Endothelial cell of umbilical vein (primary cell): ENCODE results near the gene USP12. TPM values are rescaled to one million over a fixed set of nuclear protein-coding genes. Genes with fewer than 3 reads are reported as not detected.

Source experiments
- BruUV-seq: library from RNA; stranded (reverse); fragments of 400-500 nt; replicated peaks from 2 replicates; lab custom pipeline; 2021; lab: Mats Ljungman, UMichigan
- CTCF ChIA-PET: fragments of 300-600, 350-600 bp; sonication (Branson Sonifier 250); formaldehyde crosslinking; loops from one replicate; lab custom pipeline; 2021; ENCODE audit warnings: antibody characterized with exemption, inconsistent platforms; lab: Charles Lee
- POLR2A ChIA-PET: fragments of 300-600, 350-600 bp; sonication (Branson Sonifier 250); formaldehyde crosslinking; loops from one replicate; lab custom pipeline; 2021; ENCODE audit warnings: antibody characterized with exemption, inconsistent platforms; lab: Charles Lee
- DNase-seq: peaks from one replicate; pipeline ENCODE4 v3.0.0-alpha.2; 2011; ENCODE audit warnings: low read depth, low spot score
- FAIRE-seq: peaks from 2 replicates; lab custom pipeline; 2011; peaks lifted over from hg19 to GRCh38; lab: Jason Lieb, UNC
- H2AFZ ChIP-seq: 2 replicates; pipeline ENCODE4 v1.6.0; 2012; ENCODE audit warnings: low read depth, low read length, control low read depth, inconsistent platforms
- H3K27ac ChIP-seq: 2 replicates; pipeline ENCODE4 v1.5.1; 2011; ENCODE audit warnings: low read depth, mild to moderate bottlenecking, control low read depth, low read length, moderate library complexity; ENCODE audit not compliant: insufficient read depth
- H3K27me3 ChIP-seq, 2 experiments: 2 replicates each; pipeline versions ENCODE4 v1.6.0 to v1.6.1; 2011; ENCODE audit warnings: low read length in 2 of 2, mixed read lengths in 1 of 2; ENCODE audit not compliant: control insufficient read depth in 2 of 2, insufficient read depth in 2 of 2
- H3K36me3 ChIP-seq, 2 experiments: 2 replicates in 1 of 2; 3 replicates in 1 of 2; pipeline ENCODE4 v1.5.1; 2011; ENCODE audit warnings: low read length in 2 of 2, mild to moderate bottlenecking in 1 of 2, moderate library complexity in 1 of 2; ENCODE audit not compliant: control insufficient read depth in 2 of 2, insufficient read depth in 2 of 2; ENCODE audit errors: extremely low read depth in 1 of 2
- H3K4me1 ChIP-seq: 3 replicates; pipeline ENCODE4 v1.5.1; 2011; ENCODE audit warnings: mild to moderate bottlenecking, low read length; ENCODE audit not compliant: control insufficient read depth, insufficient read depth; ENCODE audit errors: extremely low read depth
- H3K4me2 ChIP-seq: 2 replicates; pipeline ENCODE4 v1.6.1; 2011; ENCODE audit warnings: low read length, control low read depth, mixed read lengths; ENCODE audit not compliant: insufficient read depth
- H3K4me3 ChIP-seq, 3 experiments: fragments of 200-600 bp in 1 of 3; sonication (generic), shearing (Covaris generic) in 1 of 3; replicated peaks in 1 of 3; 2 replicates each; pipeline ENCODE4 v1.5.1; 2011 to 2016; ENCODE audit warnings: control low read depth in 3 of 3, low read length in 3 of 3, mild to moderate bottlenecking in 2 of 3, inconsistent platforms in 1 of 3, low read depth in 1 of 3, moderate library complexity in 1 of 3; ENCODE audit not compliant: insufficient read depth in 1 of 3
- H3K79me2 ChIP-seq: 2 replicates; pipeline ENCODE4 v1.6.0; 2012; ENCODE audit warnings: low read length, inconsistent platforms; ENCODE audit not compliant: control insufficient read depth, insufficient read depth
- H3K9ac ChIP-seq: replicated peaks from 2 replicates; pipeline ENCODE3; 2011; ENCODE audit warnings: low read length, control low read depth; ENCODE audit not compliant: insufficient read depth; ENCODE audit errors: extremely low read depth
- H3K9me1 ChIP-seq: replicated peaks from 3 replicates; pipeline ENCODE4 v1.6.0; 2011; ENCODE audit warnings: mild to moderate bottlenecking, low read length; ENCODE audit not compliant: control insufficient read depth, insufficient read depth; ENCODE audit errors: extremely low read depth
- H3K9me3 ChIP-seq: replicated peaks from 2 replicates; pipeline ENCODE4 v1.5.1; 2012; ENCODE audit warnings: low read length, inconsistent platforms; ENCODE audit not compliant: control insufficient read depth, insufficient read depth
- H4K20me1 ChIP-seq: replicated peaks from 2 replicates; pipeline ENCODE3; 2011; ENCODE audit warnings: mild to moderate bottlenecking, low read length; ENCODE audit not compliant: control insufficient read depth, insufficient read depth; ENCODE audit errors: extremely low read depth
- EZH2 ChIP-seq: IDR thresholded peaks from 2 replicates; pipeline ENCODE4 v1.6.1; 2012; ENCODE audit warnings: borderline replicate concordance, low read depth, mild to moderate bottlenecking, moderate library complexity, low read length, inconsistent platforms; ENCODE audit not compliant: severe bottlenecking
- FOS ChIP-seq: IDR thresholded peaks from 2 replicates; pipeline ENCODE4 v1.6.1; 2011; ENCODE audit warnings: mild to moderate bottlenecking, low read length, moderate library complexity, borderline replicate concordance; ENCODE audit not compliant: insufficient read depth
- GATA2 ChIP-seq: IDR thresholded peaks from 2 replicates; pipeline ENCODE4 v1.7.0; 2011; ENCODE audit warnings: low read depth, mild to moderate bottlenecking, moderate library complexity, mixed read lengths, low read length; ENCODE audit not compliant: insufficient read length, insufficient read depth
- JUN ChIP-seq: IDR thresholded peaks from 2 replicates; pipeline ENCODE4 v1.6.1; 2011; ENCODE audit warnings: borderline replicate concordance, low read depth; ENCODE audit not compliant: insufficient read length, insufficient read depth
- MYC ChIP-seq: IDR thresholded peaks from one replicate; pipeline ENCODE4 v1.6.1; 2011; ENCODE audit warnings: mild to moderate bottlenecking, low read depth, low read length
- POLR2A ChIP-seq: IDR thresholded peaks from 2 replicates; pipeline ENCODE4 v1.6.1; 2012; ENCODE audit warnings: low read depth, mild to moderate bottlenecking, control low read depth, low read length
- POLR2AphosphoS5 ChIP-seq: IDR thresholded peaks from 2 replicates; pipeline ENCODE4 v1.6.1; 2012; ENCODE audit warnings: low read depth, mild to moderate bottlenecking, control low read depth, low read length, moderate library complexity; ENCODE audit not compliant: insufficient read depth
- dilution Hi-C: fragments of 300-500 bp; cut with MboI; formaldehyde crosslinking; loops from one replicate; pipeline ENCODE4 v1.15.0; 2019; ENCODE audit warnings: low sequenced_read_pairs; ENCODE audit not compliant: extremely low pct_ligation_motif_present
- intact Hi-C: fragments of 100-400 bp; cut with micrococcal nuclease; formaldehyde crosslinking; loops from one replicate; pipeline ENCODE4 v1.10.0; 2022
- polyA plus RNA-seq, 4 experiments: library from polyadenylated mRNA; depleted of rRNA in 3 of 4; stranded (reverse) in 3 of 4; unstranded in 1 of 4; fragments of >200 nt; gene quantifications; 2 replicates each; pipeline versions ENCODE4 v1.2.1 to v1.2.3, GENCODE V29; 2011 to 2012; ENCODE audit warnings: missing spikeins in 1 of 4
- total RNA-seq: library from RNA; stranded (reverse); gene quantifications from 2 replicates; pipeline ENCODE4 v1.2.3, GENCODE V29; 2021

USP12 gene
- total and polyA plus RNA-seq, 2 donors (not counting 3 experiments of a cell fraction or from before 2014, with no cell fraction given) = 6.2 to 33.4 TPM

- H3K27me3 ChIP-seq = peaks cover 5 to 17% of the 10 kb centered on the region in 2 experiments
- BruUV-seq = no TSS peak
- H2AFZ ChIP-seq = no peak overlapping the region
- no peaks in the 10 kb centered on the region for H4K20me1 ChIP-seq
- intact Hi-C loops (no loop called here), dilution Hi-C loops (no loop called here)
- H3K36me3 ChIP-seq = no peaks in the 10 kb centered on the region
- no peak overlapping the region for H3K4me2 ChIP-seq
- CTCF ChIA-PET = no interaction called here
- no peaks in the 10 kb centered on the region for H3K79me2 ChIP-seq
- H3K27ac ChIP-seq = no peak overlapping the region
- no peaks in the 10 kb centered on the region for H3K9me3 ChIP-seq
- DNase-seq = no peak
- POLR2A ChIA-PET = no interaction called here
- no peak for FAIRE-seq
- no peaks in the 10 kb centered on the region for H3K4me1 ChIP-seq
- no peak overlapping the region for H3K9ac ChIP-seq
- no peak overlapping the region for H3K4me3 ChIP-seq
- TF ChIP-seq FOS (no peak), MYC (no peak), JUN (no peak), POLR2AphosphoS5 (no peak), GATA2 (no peak), EZH2 (no peak)
- no peaks in the 10 kb centered on the region for H3K9me1 ChIP-seq
These were observed 130.8 kb downstream of the USP12 start for GRCh38 chr13:27040826-27041108.

GRCh38 chr13:27039171-27039701, 132.4 kb downstream of the USP12 start:
- dilution Hi-C loops = no loop called here
- CTCF ChIA-PET = interaction anchor here (1.4 kb wide), 1 partner anchor 54 kb away, joined by 4 read pairs; no protein-coding TSS in a partner anchor

More at GRCh38 chr13:27039171-27039701, 132.4 kb downstream of the USP12 start:
- POLR2A ChIA-PET = interaction anchor here (0.7 kb wide), 1 partner anchor 41 kb away, joined by 3 read pairs; no protein-coding TSS in a partner anchor
- FAIRE-seq (no peak), DNase-seq (no peak)
- intact Hi-C loops = no loop called here
- Histone ChIP-seq H3K4me1 (no peaks in the 10 kb centered on the region), H3K9me3 (no peaks in the 10 kb centered on the region), H3K27ac (no peak overlapping the region), H3K9ac (no peak overlapping the region), H3K9me1 (no peaks in the 10 kb centered on the region), H3K4me2 (no peak overlapping the region), H3K79me2 (no peaks in the 10 kb centered on the region), H2AFZ (no peak overlapping the region), H4K20me1 (no peaks in the 10 kb centered on the region), H3K4me3 (no peak overlapping the region), H3K27me3 (peaks cover 9 to 24% of the 10 kb centered on the region in 2 experiments), H3K36me3 (no peaks in the 10 kb centered on the region)
- TF ChIP-seq POLR2A (no peak), FOS (no peak), JUN (no peak), GATA2 (no peak)
- BruUV-seq = no TSS peak
